ENCODE results near the gene SPEN. TPM values are rescaled to one million over a fixed set of nuclear protein-coding genes. Genes with fewer than 3 reads are reported as not detected.

The SPEN gene
- total and polyA plus RNA-seq, 9 of the 15 experiments (the other 6 are each of a cell fraction or from before 2014, with no cell fraction given) = 5.7 to 87.5 (median 27.2) TPM

DNA sequence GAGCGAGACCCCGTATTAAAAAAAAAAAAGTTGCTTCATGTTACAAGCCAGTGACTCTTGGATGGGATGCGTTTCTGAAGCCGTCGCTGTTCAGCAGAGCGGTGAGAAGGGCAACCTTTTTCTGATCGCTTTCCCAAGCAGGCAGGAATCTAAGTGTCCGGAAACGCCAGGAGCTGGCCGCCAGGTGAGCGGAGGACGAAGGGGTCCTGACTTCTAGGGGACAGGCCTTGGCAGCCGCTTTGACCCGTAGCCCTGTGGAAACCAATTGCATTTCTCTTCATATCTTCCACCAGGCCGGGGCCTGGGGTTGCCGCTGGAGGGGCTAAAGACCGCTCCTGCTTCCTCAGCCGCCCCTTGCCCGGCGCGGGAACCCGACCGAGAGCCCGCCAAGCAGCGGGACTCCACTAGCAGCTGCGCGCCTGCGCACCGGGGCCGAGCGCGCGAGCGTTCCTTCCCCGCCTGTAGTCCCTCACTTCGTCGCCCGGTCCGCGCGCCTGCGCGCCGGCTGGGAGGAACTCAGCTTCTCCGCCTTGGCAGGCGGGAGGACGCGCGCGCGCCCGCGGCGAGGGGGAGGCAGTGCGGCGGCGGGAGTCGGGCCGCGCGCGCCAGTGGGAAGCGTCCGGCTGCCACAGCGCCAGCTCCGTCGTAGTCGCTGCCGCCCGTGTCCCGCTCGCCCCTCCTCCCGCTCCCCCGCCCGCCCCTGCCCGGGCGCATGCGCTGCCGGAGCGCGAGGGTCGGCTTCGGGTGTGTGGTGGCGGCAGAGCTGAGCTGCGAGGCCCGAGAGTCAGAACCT, at the start of gene SPEN (continued):
- TF ChIP-seq, protein P1, sequence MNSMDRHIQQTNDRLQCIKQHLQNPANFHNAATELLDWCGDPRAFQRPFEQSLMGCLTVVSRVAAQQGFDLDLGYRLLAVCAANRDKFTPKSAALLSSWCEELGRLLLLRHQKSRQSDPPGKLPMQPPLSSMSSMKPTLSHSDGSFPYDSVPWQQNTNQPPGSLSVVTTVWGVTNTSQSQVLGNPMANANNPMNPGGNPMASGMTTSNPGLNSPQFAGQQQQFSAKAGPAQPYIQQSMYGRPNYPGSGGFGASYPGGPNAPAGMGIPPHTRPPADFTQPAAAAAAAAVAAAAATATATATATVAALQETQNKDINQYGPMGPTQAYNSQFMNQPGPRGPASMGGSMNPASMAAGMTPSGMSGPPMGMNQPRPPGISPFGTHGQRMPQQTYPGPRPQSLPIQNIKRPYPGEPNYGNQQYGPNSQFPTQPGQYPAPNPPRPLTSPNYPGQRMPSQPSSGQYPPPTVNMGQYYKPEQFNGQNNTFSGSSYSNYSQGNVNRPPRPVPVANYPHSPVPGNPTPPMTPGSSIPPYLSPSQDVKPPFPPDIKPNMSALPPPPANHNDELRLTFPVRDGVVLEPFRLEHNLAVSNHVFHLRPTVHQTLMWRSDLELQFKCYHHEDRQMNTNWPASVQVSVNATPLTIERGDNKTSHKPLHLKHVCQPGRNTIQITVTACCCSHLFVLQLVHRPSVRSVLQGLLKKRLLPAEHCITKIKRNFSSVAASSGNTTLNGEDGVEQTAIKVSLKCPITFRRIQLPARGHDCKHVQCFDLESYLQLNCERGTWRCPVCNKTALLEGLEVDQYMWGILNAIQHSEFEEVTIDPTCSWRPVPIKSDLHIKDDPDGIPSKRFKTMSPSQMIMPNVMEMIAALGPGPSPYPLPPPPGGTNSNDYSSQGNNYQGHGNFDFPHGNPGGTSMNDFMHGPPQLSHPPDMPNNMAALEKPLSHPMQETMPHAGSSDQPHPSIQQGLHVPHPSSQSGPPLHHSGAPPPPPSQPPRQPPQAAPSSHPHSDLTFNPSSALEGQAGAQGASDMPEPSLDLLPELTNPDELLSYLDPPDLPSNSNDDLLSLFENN (IDR thresholded peaks at IDR 0.05; ENCODE audit: low read depth in 2 of 2, low read length in 2 of 2) = 0 out of 4 replicates have a peak, but pooled peaks of 1 of the 2 experiments have one; percentile 28
- TF ChIP-seq MED1 (CRISPR knock-in tag; IDR thresholded peaks at IDR 0.05; ENCODE audit: borderline replicate concordance) = no peak
- TF ChIP-seq, protein P2, sequence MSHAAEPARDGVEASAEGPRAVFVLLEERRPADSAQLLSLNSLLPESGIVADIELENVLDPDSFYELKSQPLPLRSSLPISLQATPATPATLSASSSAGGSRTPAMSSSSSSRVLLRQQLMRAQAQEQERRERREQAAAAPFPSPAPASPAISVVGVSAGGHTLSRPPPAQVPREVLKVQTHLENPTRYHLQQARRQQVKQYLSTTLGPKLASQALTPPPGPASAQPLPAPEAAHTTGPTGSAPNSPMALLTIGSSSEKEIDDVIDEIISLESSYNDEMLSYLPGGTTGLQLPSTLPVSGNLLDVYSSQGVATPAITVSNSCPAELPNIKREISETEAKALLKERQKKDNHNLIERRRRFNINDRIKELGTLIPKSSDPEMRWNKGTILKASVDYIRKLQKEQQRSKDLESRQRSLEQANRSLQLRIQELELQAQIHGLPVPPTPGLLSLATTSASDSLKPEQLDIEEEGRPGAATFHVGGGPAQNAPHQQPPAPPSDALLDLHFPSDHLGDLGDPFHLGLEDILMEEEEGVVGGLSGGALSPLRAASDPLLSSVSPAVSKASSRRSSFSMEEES (CRISPR knock-in tag; IDR thresholded peaks at IDR 0.05) = no peak
- TF ChIP-seq, protein P3, sequence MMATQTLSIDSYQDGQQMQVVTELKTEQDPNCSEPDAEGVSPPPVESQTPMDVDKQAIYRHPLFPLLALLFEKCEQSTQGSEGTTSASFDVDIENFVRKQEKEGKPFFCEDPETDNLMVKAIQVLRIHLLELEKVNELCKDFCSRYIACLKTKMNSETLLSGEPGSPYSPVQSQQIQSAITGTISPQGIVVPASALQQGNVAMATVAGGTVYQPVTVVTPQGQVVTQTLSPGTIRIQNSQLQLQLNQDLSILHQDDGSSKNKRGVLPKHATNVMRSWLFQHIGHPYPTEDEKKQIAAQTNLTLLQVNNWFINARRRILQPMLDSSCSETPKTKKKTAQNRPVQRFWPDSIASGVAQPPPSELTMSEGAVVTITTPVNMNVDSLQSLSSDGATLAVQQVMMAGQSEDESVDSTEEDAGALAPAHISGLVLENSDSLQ (IDR thresholded peaks at IDR 0.05) = no peak
- TF ChIP-seq GATAD2B (IDR thresholded peaks at IDR 0.05; ENCODE audit: borderline replicate concordance) = peak; percentile 64; the same call in 1 of the 2 replicates
- no peak for TF ChIP-seq ZNF263 (CRISPR knock-in tag; IDR thresholded peaks at IDR 0.05; ENCODE audit: borderline replicate concordance)
- no peak for TF ChIP-seq MECOM (CRISPR knock-in tag; IDR thresholded peaks at IDR 0.05)
- TF ChIP-seq, protein P4, sequence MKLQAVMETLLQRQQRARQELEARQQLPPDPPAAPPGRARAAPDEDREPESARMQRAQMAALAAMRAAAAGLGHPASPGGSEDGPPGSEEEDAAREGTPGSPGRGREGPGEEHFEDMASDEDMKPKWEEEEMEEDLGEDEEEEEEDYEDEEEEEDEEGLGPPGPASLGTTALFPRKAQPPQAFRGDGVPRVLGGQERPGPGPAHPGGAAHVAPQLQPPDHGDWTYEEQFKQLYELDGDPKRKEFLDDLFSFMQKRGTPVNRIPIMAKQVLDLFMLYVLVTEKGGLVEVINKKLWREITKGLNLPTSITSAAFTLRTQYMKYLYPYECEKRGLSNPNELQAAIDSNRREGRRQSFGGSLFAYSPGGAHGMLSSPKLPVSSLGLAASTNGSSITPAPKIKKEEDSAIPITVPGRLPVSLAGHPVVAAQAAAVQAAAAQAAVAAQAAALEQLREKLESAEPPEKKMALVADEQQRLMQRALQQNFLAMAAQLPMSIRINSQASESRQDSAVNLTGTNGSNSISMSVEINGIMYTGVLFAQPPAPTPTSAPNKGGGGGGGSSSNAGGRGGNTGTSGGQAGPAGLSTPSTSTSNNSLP (IDR thresholded peaks at IDR 0.05; ENCODE audit: borderline replicate concordance, low read depth, low read length) = 0 out of 2 replicates have a peak, but pooled peaks have one; percentile 35
- TF ChIP-seq SAP30 (IDR thresholded peaks at IDR 0.05; ENCODE audit: borderline replicate concordance, insufficient read depth, low read depth, low read length, poor library complexity, severe bottlenecking) = no peak
- no peak for TF ChIP-seq XRCC4 (IDR thresholded peaks at IDR 0.05; ENCODE audit: extremely low read depth, insufficient read depth, insufficient read length)
- TF ChIP-seq ZKSCAN3 (CRISPR knock-in tag; IDR thresholded peaks at IDR 0.05) = no peak
- no peak; the same call in none of the 2 replicates for TF ChIP-seq EP300 (IDR thresholded peaks at IDR 0.05; ENCODE audit: low read length)
- TF ChIP-seq, protein P5, sequence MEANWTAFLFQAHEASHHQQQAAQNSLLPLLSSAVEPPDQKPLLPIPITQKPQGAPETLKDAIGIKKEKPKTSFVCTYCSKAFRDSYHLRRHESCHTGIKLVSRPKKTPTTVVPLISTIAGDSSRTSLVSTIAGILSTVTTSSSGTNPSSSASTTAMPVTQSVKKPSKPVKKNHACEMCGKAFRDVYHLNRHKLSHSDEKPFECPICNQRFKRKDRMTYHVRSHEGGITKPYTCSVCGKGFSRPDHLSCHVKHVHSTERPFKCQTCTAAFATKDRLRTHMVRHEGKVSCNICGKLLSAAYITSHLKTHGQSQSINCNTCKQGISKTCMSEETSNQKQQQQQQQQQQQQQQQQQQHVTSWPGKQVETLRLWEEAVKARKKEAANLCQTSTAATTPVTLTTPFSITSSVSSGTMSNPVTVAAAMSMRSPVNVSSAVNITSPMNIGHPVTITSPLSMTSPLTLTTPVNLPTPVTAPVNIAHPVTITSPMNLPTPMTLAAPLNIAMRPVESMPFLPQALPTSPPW (CRISPR knock-in tag; IDR thresholded peaks at IDR 0.05) = peak; percentile 99
- no peak for TF ChIP-seq PHB2 (IDR thresholded peaks at IDR 0.05; ENCODE audit: low read depth)
- TF ChIP-seq TBL1XR1 (IDR thresholded peaks at IDR 0.05; ENCODE audit: low read length in 2 of 2) = peak; percentile 71 to 97; a peak in 3 of 4 replicates
- no peak for TF ChIP-seq GATAD2A (IDR thresholded peaks at IDR 0.05)

Measured in K562 (cell line).